Activated naive CD4-positive, alpha-beta T cell treated with anti-CD3 and anti-CD28 coated beads, Interleukin-2, amount 10 ng/mL, durations not matched to agents 7 days and 5 days (primary cell): ENCODE results near the gene HOTAIR.

Experiments
- CTCF ChIA-PET: fragments of 350-600 bp; sonication (Branson Sonifier 250); formaldehyde crosslinking; loops from one replicate; lab custom pipeline; 2021; ENCODE audit warnings: antibody characterized with exemption; lab: Charles Lee
- DNase-seq: peaks from one replicate; pipeline ENCODE4 v3.0.0-alpha.2; 2020
- H3K27ac Mint-ChIP-seq: one replicate; pipeline ENCODE4 v1.8.0; 2021; ENCODE audit warnings: mild to moderate bottlenecking, moderate library complexity, mixed read lengths
- H3K27me3 Mint-ChIP-seq: one replicate; pipeline ENCODE4 v1.8.0; 2021; ENCODE audit warnings: mild to moderate bottlenecking, mixed read lengths
- H3K36me3 Mint-ChIP-seq: one replicate; pipeline ENCODE4 v1.8.0; 2021; ENCODE audit warnings: mixed read lengths
- H3K4me1 Mint-ChIP-seq: one replicate; pipeline ENCODE4 v1.8.0; 2021; ENCODE audit warnings: mixed read lengths
- H3K4me3 Mint-ChIP-seq: one replicate; pipeline ENCODE4 v1.8.0; 2021; ENCODE audit warnings: mild to moderate bottlenecking, moderate library complexity, mixed read lengths
- H3K9me3 Mint-ChIP-seq: one replicate; pipeline ENCODE4 v1.8.0; 2021; ENCODE audit warnings: mixed read lengths

HOTAIR gene

GRCh38 chr12:53964315-53964713, 10.4 kb downstream of the HOTAIR start:
- Mint-ChIP-seq H3K27me3 (peaks cover 98% of the 10 kb centered on the region), H3K4me1 (peaks cover 22% of the 10 kb centered on the region), H3K4me3 (no peak overlapping the region), H3K27ac (no peak overlapping the region), H3K36me3 (peaks cover 3% of the 10 kb centered on the region), H3K9me3 (no peaks in the 10 kb centered on the region)
- no peak for DNase-seq
- CTCF ChIA-PET, result no interaction called here

GRCh38 chr12:53963434-53964314, 11.1 kb downstream of the HOTAIR start:
- CTCF ChIA-PET, result no interaction called here
- peak overlapping the region; percentile 59 for H3K27ac Mint-ChIP-seq
- no peak overlapping the region for H3K4me3 Mint-ChIP-seq
- H3K36me3 Mint-ChIP-seq, result peaks cover 3% of the 10 kb centered on the region
- H3K9me3 Mint-ChIP-seq, result no peaks in the 10 kb centered on the region
- no peak for DNase-seq
- H3K4me1 Mint-ChIP-seq, result peaks cover 22% of the 10 kb centered on the region
- peaks cover 98% of the 10 kb centered on the region for H3K27me3 Mint-ChIP-seq

- Mint-ChIP-seq H3K4me1 (peaks cover 22% of the 10 kb centered on the region), H3K4me3 (no peak overlapping the region), H3K36me3 (no peaks in the 10 kb centered on the region), H3K27me3 (peaks cover 98% of the 10 kb centered on the region), H3K27ac (no peak overlapping the region), H3K9me3 (no peaks in the 10 kb centered on the region)
- no peak for DNase-seq
- CTCF ChIA-PET, result no interaction called here
Measured at GRCh38 chr12:53963005-53963404, 11.7 kb downstream of the HOTAIR start.

DNA sequence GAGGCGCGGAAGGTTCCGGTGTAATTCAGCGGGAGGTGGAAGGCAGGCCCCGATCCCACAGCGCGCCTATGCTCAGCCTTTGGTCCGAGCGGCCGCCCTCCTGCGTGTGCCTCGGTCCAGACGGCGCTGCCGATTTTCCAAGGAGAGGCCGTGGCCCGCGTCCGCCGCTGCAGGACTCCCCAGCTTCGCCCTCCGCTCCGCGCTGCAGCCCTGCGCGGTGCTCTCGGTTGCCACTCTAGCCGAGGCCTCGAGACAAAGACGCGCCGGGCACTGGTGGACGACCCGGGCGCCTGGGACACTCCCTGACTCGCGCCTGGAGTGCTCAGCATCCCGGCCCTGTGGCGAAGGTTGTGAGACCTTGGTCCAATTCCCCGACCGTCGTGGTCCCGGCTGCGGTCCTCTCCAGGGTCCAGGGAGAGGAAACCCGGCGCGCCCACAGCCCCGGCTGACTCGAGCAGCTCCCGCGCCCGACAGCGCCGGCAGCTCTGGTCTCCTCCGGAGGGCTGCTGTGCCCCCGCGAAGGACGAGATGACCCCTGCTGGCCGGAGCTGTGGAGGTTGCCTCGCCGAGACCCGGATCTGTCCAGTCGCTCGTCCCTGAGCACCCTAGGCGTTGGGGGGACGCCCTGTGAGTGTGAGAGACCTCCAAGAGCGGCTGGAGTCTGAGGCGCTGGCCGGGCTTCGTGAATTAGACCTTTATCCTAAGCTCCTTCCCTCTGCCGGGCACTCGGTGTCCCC, 13.6 kb downstream of the HOTAIR start:
- no peaks in the 10 kb centered on the region for H3K9me3 Mint-ChIP-seq

DNA sequence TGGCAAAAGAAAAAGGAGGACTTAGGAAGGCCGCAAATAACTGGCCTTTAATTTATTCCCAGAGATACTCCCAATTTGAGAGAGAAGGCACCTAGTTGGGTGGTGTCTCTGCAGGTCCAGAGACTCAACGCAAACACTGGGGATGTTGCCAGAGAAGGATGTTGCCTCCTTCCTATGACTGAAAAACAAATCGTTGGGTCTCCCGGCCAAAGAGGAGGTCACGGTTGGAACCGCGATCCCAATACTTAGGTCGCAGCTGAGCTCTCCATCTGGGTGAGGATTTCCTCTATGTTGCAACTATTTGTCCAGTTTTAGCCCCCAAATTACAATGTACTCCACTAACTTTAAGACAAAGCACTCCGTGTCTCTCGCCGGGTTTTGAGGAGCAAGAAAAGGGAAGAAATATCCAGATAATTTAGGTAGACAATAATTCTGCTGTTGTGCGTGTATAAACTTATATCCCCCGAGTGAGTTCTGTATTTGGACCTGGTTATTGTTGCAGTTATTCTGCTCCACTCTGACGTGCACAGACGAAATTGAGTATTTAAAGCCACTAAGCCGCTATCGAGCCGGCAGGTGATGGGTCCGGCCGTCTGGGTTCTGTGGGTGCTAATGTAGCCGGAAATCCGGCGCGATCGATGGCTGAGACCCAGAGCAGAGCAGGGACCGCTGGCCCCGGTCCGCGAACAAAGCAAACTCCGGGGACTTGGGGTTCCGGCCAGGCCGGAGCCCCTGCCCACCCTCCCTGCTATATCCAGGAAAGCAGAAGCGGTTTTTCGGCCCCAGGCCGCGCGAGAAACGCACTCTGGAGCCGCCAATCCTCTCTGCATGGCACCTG, 14.3 kb downstream of the HOTAIR start:
- CTCF ChIA-PET, result no interaction called here
- H3K27me3 Mint-ChIP-seq, result peaks cover 98% of the 10 kb centered on the region
- DNase-seq, result no peak
- H3K4me1 Mint-ChIP-seq, result peaks cover 19% of the 10 kb centered on the region
- no peaks in the 10 kb centered on the region for H3K36me3 Mint-ChIP-seq
- H3K27ac Mint-ChIP-seq, result peak overlapping the region; percentile 80
- H3K9me3 Mint-ChIP-seq, result no peaks in the 10 kb centered on the region
- H3K4me3 Mint-ChIP-seq, result peak overlapping the region; percentile 14

More for the DNA sequence above, 13.6 kb downstream of the HOTAIR start:
- no peak for DNase-seq
- Mint-ChIP-seq H3K36me3 (no peaks in the 10 kb centered on the region), H3K4me1 (peaks cover 25% of the 10 kb centered on the region), H3K4me3 (no peak overlapping the region), H3K27me3 (peaks cover 98% of the 10 kb centered on the region), H3K27ac (peak overlapping the region; percentile 78)
- CTCF ChIA-PET, result no interaction called here

- DNase-seq, result no peak
- H3K4me1 Mint-ChIP-seq, result peaks cover 12% of the 10 kb centered on the region
- H3K9me3 Mint-ChIP-seq, result no peaks in the 10 kb centered on the region
- H3K27ac Mint-ChIP-seq, result no peak overlapping the region
- H3K4me3 Mint-ChIP-seq, result no peak overlapping the region
- no peaks in the 10 kb centered on the region for H3K36me3 Mint-ChIP-seq
- CTCF ChIA-PET, result interaction anchor here (1.0 to 1.2 kb wide), 2 partner anchors 45 to 242 kb away, joined by 3 read pairs; no protein-coding TSS in a partner anchor
- H3K27me3 Mint-ChIP-seq, result peaks cover 98% of the 10 kb centered on the region
Measured at GRCh38 chr12:53959314-53959713, 15.4 kb downstream of the HOTAIR start.

- H3K27ac Mint-ChIP-seq, result no peak overlapping the region
- peaks cover 2% of the 10 kb centered on the region for H3K36me3 Mint-ChIP-seq
- H3K4me1 Mint-ChIP-seq, result peaks cover 7% of the 10 kb centered on the region
- DNase-seq, result no peak
- CTCF ChIA-PET, result interaction anchor here (0.9 to 1.2 kb wide), 2 partner anchors 12 to 243 kb away, joined by 3 to 4 read pairs; no protein-coding TSS in a partner anchor
- H3K27me3 Mint-ChIP-seq, result peaks cover 98% of the 10 kb centered on the region
- H3K4me3 Mint-ChIP-seq, result no peak overlapping the region
- no peaks in the 10 kb centered on the region for H3K9me3 Mint-ChIP-seq
Measured at GRCh38 chr12:53958128-53958527, 16.6 kb downstream of the HOTAIR start.

DNA sequence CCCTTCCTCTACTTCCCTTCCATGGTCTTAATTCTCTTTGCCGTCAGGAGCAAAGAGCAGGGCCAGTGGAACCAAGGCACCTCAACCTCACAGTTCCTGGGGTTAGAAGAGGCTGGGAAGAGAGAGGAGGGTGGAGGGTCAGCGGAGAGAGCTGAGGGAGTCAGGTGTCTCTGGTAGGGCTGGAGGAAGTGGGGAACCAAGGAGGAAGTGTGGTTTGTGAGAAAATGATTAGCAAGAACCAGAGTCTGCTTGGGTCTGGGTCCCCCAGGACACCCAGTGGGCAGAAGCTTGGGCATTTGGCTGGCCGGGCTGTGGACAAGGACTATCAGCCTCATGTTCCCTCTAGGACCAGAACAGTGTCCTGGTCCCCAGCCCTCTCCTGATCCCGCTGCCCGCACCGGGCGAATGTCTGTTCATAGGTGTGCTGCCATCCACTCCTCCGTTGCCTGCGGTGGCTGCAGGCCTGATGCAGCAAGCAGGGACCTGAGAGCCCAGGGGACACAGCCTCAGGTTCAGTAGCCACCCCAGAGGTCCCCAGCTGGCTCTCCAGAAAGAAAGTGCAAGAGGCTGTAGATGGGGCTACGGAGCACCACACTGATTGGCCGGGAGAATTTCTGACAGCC, 17.7 kb downstream of the HOTAIR start:
- H3K27ac Mint-ChIP-seq, result no peak overlapping the region
- DNase-seq, result no peak
- H3K27me3 Mint-ChIP-seq, result peaks cover 100% of the 10 kb centered on the region
- peaks cover 2% of the 10 kb centered on the region for H3K36me3 Mint-ChIP-seq
- H3K9me3 Mint-ChIP-seq, result no peaks in the 10 kb centered on the region
- H3K4me3 Mint-ChIP-seq, result no peak overlapping the region
- CTCF ChIA-PET, result no interaction called here
- H3K4me1 Mint-ChIP-seq, result peaks cover 7% of the 10 kb centered on the region

DNA sequence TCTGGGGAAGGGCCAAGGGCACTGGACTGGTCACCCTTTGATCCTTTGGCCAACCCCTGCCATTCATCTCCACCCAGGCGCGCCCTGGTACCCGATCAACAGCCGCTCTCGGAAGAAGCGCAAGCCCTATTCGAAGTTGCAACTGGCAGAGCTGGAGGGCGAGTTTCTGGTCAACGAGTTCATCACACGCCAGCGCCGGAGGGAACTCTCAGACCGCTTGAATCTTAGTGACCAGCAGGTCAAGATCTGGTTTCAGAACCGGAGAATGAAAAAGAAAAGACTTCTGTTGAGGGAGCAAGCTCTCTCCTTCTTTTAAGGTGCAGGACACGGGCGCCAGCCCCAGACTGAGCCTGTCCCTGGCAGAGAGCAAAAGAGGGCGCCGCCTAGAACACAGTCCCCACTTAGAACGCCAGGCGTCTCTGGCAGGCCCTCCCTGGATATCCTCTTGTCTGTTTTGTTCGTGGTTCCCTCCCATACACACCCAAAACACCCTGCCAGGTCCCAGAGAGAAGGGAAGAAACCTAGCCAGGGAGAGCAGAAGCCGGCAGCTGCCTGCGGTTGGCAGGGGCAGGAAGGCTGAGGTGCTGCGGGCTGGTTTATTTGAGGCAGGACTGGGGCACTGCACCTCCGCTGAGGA, 18.4 kb downstream of the HOTAIR start:
- H3K4me1 Mint-ChIP-seq, result peaks cover 7% of the 10 kb centered on the region
- no peak overlapping the region for H3K4me3 Mint-ChIP-seq
- H3K27ac Mint-ChIP-seq, result peak overlapping the region; percentile 64
- no peak for DNase-seq
- H3K27me3 Mint-ChIP-seq, result peaks cover 100% of the 10 kb centered on the region
- H3K9me3 Mint-ChIP-seq, result no peaks in the 10 kb centered on the region
- H3K36me3 Mint-ChIP-seq, result peaks cover 2% of the 10 kb centered on the region
- CTCF ChIA-PET, result no interaction called here

- peaks cover 7% of the 10 kb centered on the region for H3K4me1 Mint-ChIP-seq
- H3K27me3 Mint-ChIP-seq, result peaks cover 100% of the 10 kb centered on the region
- H3K36me3 Mint-ChIP-seq, result peaks cover 2% of the 10 kb centered on the region
- no peak for DNase-seq
- H3K9me3 Mint-ChIP-seq, result no peaks in the 10 kb centered on the region
- H3K4me3 Mint-ChIP-seq, result no peak overlapping the region
- CTCF ChIA-PET, result no interaction called here
- H3K27ac Mint-ChIP-seq, result peak overlapping the region; percentile 64
Measured at GRCh38 chr12:53955776-53956250, 18.9 kb downstream of the HOTAIR start.

DNA sequence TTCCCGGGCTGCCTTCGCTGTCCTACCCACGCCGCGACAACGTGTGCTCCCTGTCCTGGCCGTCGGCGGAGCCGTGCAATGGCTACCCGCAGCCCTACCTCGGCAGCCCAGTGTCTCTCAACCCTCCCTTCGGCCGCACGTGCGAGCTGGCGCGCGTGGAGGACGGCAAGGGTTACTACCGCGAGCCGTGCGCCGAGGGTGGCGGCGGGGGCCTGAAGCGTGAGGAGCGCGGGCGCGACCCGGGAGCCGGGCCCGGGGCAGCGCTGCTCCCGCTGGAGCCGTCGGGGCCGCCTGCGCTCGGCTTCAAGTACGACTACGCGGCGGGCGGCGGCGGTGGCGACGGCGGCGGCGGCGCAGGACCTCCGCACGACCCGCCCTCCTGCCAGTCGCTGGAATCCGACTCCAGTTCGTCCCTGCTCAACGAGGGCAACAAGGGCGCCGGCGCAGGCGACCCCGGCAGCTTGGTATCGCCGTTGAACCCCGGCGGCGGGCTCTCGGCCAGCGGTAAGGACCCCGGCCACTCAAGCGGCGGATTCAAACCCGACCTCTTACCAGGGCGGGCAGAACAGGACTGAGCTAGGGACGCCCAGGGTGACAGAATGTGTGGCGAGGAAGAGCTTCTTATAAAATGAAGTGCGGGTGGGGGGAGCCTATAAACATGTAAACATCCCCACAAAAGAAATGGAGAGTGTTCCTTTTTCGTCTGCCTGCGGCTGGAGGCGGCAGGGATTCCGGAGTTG, 19.5 kb downstream of the HOTAIR start:
- peaks cover 2% of the 10 kb centered on the region for H3K36me3 Mint-ChIP-seq
- no peaks in the 10 kb centered on the region for H3K9me3 Mint-ChIP-seq
- CTCF ChIA-PET, result interaction anchor here (1.4 kb wide), 1 partner anchor 17 kb away, joined by 3 read pairs; the partner anchor contains the start of gene HOXC13
- peaks cover 100% of the 10 kb centered on the region for H3K27me3 Mint-ChIP-seq
- peak overlapping the region; percentile 64 for H3K27ac Mint-ChIP-seq
- peaks cover 7% of the 10 kb centered on the region for H3K4me1 Mint-ChIP-seq
- DNase-seq, result no peak
- H3K4me3 Mint-ChIP-seq, result no peak overlapping the region

DNA sequence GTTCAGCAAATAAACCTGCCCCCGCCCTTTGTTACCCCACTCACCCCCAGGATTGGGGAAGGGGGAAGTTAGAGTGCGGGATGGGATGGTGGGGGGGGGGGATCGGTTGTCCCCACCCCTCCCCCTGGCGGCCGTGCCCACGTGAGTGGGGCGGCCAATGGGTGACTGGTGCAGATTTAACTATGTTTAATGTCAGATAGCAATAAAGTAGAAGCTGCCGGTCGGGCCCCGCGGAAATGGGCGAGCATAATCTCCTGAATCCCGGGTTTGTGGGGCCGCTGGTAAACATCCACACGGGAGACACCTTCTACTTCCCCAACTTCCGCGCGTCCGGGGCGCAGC, 20.1 kb downstream of the HOTAIR start, which contains the start of gene HOXC12:
TSS of gene HOXC12 (plus strand) at position 210 of the 342 bp plus-strand sequence. CDS start at position 237, 27 bp downstream.
- no peak within 1 kb of the TSS for H3K4me3 Mint-ChIP-seq

More for the DNA sequence above, 20.1 kb downstream of the HOTAIR start, which contains the start of gene HOXC12:
- Mint-ChIP-seq H3K27me3 (peaks cover 100% of the 10 kb centered on the region), H3K36me3 (peaks cover 2% of the 10 kb centered on the region), H3K27ac (peak within 1 kb of the TSS; percentile 64), H3K9me3 (no peaks in the 10 kb centered on the region), H3K4me1 (peaks cover 7% of the 10 kb centered on the region)
- DNase-seq, result no peak
- CTCF ChIA-PET, result interaction anchor here (1.4 kb wide), 1 partner anchor 17 kb away, joined by 3 read pairs; the partner anchor contains the start of gene HOXC13
